WTC11 (cell line): ENCODE measurements around the gene SPTB. TPM values are rescaled to one million over a fixed set of nuclear protein-coding genes. Genes with fewer than 3 reads are reported as not detected.

Source experiments
- ATAC-seq: fragments of 200-7000 bp; cut with Tn5 transposase; 2 replicates; pipeline ENCODE4 v1.10.0; 2021; ENCODE audit warnings: mild to moderate bottlenecking, moderate library complexity
- CTCF ChIA-PET: fragments of 300-600 bp; sonication (Branson Sonifier 250); formaldehyde crosslinking; loops from one replicate; lab custom pipeline; 2021; ENCODE audit warnings: antibody characterized with exemption; lab: Charles Lee
- POLR2A ChIA-PET: fragments of 350-600 bp; sonication (Branson Sonifier 250); formaldehyde crosslinking; loops from one replicate; lab custom pipeline; 2021; ENCODE audit warnings: antibody characterized with exemption; lab: Charles Lee
- DNase-seq: peaks from one replicate; pipeline ENCODE4 v3.0.0; 2021; ENCODE audit warnings: low spot score
- H3K27ac Mint-ChIP-seq: 2 replicates; pipeline ENCODE4 v1.8.0; 2021; ENCODE audit warnings: mixed read lengths
- H3K27me3 Mint-ChIP-seq: 2 replicates; pipeline ENCODE4 v1.8.0; 2021; ENCODE audit warnings: low read depth, mild to moderate bottlenecking, moderate library complexity, mixed read lengths
- H3K36me3 Mint-ChIP-seq: 2 replicates; pipeline ENCODE4 v1.8.0; 2021; ENCODE audit warnings: mixed read lengths
- H3K4me1 Mint-ChIP-seq: 2 replicates; pipeline ENCODE4 v1.8.0; 2022; ENCODE audit warnings: mixed read lengths
- H3K4me3 Mint-ChIP-seq: 2 replicates; pipeline ENCODE4 v1.8.0; 2021; ENCODE audit warnings: mild to moderate bottlenecking, moderate library complexity, mixed read lengths
- H3K9me3 Mint-ChIP-seq: 2 replicates; pipeline ENCODE4 v1.8.0; 2021; ENCODE audit warnings: mixed read lengths
- ARID4B ChIP-seq: sonication (generic); formaldehyde crosslinking; IDR thresholded peaks from 2 replicates; pipeline ENCODE4 v1.8.0; 2023; ENCODE audit warnings: missing genetic modification reagents, mild to moderate bottlenecking, borderline replicate concordance
- ATF1 ChIP-seq: sonication (generic); formaldehyde crosslinking; IDR thresholded peaks from 2 replicates; pipeline ENCODE4 v1.8.1; 2023; ENCODE audit warnings: mild to moderate bottlenecking, moderate library complexity, missing genetic modification reagents
- ATF2 ChIP-seq: sonication (generic); formaldehyde crosslinking; IDR thresholded peaks from 2 replicates; pipeline ENCODE4 v1.8.1; 2022; ENCODE audit warnings: low read depth, missing genetic modification reagents, borderline replicate concordance
- CBFB ChIP-seq: sonication (generic); formaldehyde crosslinking; IDR thresholded peaks from 2 replicates; pipeline ENCODE4 v1.8.1; 2022; ENCODE audit warnings: mild to moderate bottlenecking, low read depth, missing genetic modification reagents
- CREM ChIP-seq: sonication (generic); formaldehyde crosslinking; IDR thresholded peaks from 2 replicates; pipeline ENCODE4 v1.8.1; 2022; ENCODE audit warnings: mild to moderate bottlenecking, missing genetic modification reagents, moderate library complexity
- EMX1 ChIP-seq: fragments of 250-450 bp; sonication (Bioruptor Pico); IDR thresholded peaks from 2 replicates; pipeline ENCODE4 v1.8.0; 2021; ENCODE audit warnings: mild to moderate bottlenecking
- GRHL2 ChIP-seq: fragments of 250-450 bp; sonication (Bioruptor Pico); IDR thresholded peaks from 2 replicates; pipeline ENCODE4 v1.8.0; 2022; ENCODE audit warnings: mild to moderate bottlenecking, moderate library complexity; ENCODE audit not compliant: insufficient replicate concordance, severe bottlenecking
- IRF2 ChIP-seq: sonication (generic); formaldehyde crosslinking; IDR thresholded peaks from 2 replicates; pipeline ENCODE4 v1.8.0; 2022; ENCODE audit warnings: low read depth, missing genetic modification reagents, borderline replicate concordance
- NR1H2 ChIP-seq: sonication (generic); formaldehyde crosslinking; IDR thresholded peaks from 2 replicates; pipeline ENCODE4 v1.9.0; 2021; ENCODE audit warnings: mild to moderate bottlenecking, moderate library complexity, missing genetic modification reagents
- PREB ChIP-seq: sonication (generic); formaldehyde crosslinking; IDR thresholded peaks from 2 replicates; pipeline ENCODE4 v1.8.1; 2022; ENCODE audit warnings: mild to moderate bottlenecking, missing genetic modification reagents, moderate library complexity, borderline replicate concordance
- PRRX2 ChIP-seq: fragments of 250-450 bp; sonication (Bioruptor Pico); IDR thresholded peaks from 2 replicates; pipeline ENCODE4 v1.8.0; 2021; ENCODE audit warnings: mild to moderate bottlenecking
- RORB ChIP-seq: fragments of 250-450 bp; sonication (Bioruptor Pico); IDR thresholded peaks from 2 replicates; pipeline ENCODE4 v1.9.0; 2021; ENCODE audit warnings: mild to moderate bottlenecking
- ZNF232 ChIP-seq: sonication (generic); formaldehyde crosslinking; IDR thresholded peaks from 2 replicates; pipeline ENCODE4 v1.8.0; 2022; ENCODE audit warnings: mild to moderate bottlenecking, missing genetic modification reagents
- ZNF263 ChIP-seq: sonication (generic); formaldehyde crosslinking; IDR thresholded peaks from 2 replicates; pipeline ENCODE4 v1.8.1; 2022; ENCODE audit warnings: low read depth, mild to moderate bottlenecking, moderate library complexity, missing genetic modification reagents
- ZNF281 ChIP-seq: sonication (generic); formaldehyde crosslinking; IDR thresholded peaks from 2 replicates; pipeline ENCODE4 v1.8.0; 2023; ENCODE audit warnings: mild to moderate bottlenecking, missing genetic modification reagents
- ZNF425 ChIP-seq: fragments of 250-450 bp; sonication (Bioruptor Pico); conservative IDR thresholded peaks from 2 replicates; pipeline ENCODE4 v1.9.0; 2021; ENCODE audit warnings: mild to moderate bottlenecking
- ZNF532 ChIP-seq: fragments of 250-450 bp; sonication (Bioruptor Pico); IDR thresholded peaks from 2 replicates; pipeline ENCODE4 v1.9.0; 2021; ENCODE audit warnings: mild to moderate bottlenecking, borderline replicate concordance
- total RNA-seq: library from RNA; stranded (reverse); gene quantifications from 3 replicates; pipeline ENCODE4 v1.2.3, GENCODE V29; 2021

SPTB gene
- total RNA-seq, 1 experiment from 2014 or later, result 3.2 TPM

DNA sequence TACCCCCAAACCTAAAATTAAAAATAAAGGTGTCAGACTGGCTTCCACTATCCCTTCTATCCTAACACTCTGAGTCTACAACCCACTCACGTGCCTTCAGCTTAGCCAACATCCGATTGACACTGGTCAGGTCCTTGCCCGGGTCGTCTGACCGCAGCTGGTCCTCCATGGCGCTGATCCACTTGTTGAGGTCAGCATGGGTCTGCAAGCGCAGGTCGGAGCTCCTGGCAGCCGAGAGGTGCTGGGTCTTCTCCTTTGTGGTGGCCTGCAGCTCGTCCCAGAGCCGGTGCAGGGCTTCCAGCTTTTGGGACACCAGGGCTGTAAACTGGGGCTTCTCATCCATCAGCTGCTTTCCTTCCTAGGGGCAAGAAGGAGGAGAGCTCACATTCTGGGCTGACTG lies 97.5 kb downstream of the SPTB start:
- no peak overlapping the region for H3K4me3 Mint-ChIP-seq
- H3K27ac Mint-ChIP-seq, result no peak overlapping the region
- no peaks in the 10 kb centered on the region for H3K4me1 Mint-ChIP-seq
- no peak for DNase-seq
- POLR2A ChIA-PET, result no interaction called here
- H3K36me3 Mint-ChIP-seq, result no peaks in the 10 kb centered on the region
- no peak for ATAC-seq
- CTCF ChIA-PET, result interaction anchor here (0.6 to 2.1 kb wide), 6 partner anchors 10 to 194 kb away, joined by 3 to 10 read pairs (median 3); no protein-coding TSS in a partner anchor
- no peak for TF ChIP-seq ARID4B (CRISPR knock-in tag)
- TF ChIP-seq CREM (CRISPR knock-in tag), result no peak
- TF ChIP-seq ATF1 (CRISPR knock-in tag), result no peak
- no peak for TF ChIP-seq ZNF263 (CRISPR knock-in tag)
- TF ChIP-seq ZNF232 (CRISPR knock-in tag), result no peak
- no peak for TF ChIP-seq ZNF425 (CRISPR knock-in tag)
- TF ChIP-seq GRHL2 (CRISPR knock-in tag), result no peak
- no peak for TF ChIP-seq NR1H2 (CRISPR knock-in tag)
- no peak for TF ChIP-seq ZNF281 (CRISPR knock-in tag)
- no peak for TF ChIP-seq IRF2 (CRISPR knock-in tag)
- no peak for TF ChIP-seq PREB
- TF ChIP-seq ATF2, result no peak
- no peak for TF ChIP-seq CBFB (CRISPR knock-in tag)
- no peak for TF ChIP-seq ZNF532 (CRISPR knock-in tag)
- TF ChIP-seq RORB (CRISPR knock-in tag), result no peak
- no peak for TF ChIP-seq EMX1 (CRISPR knock-in tag)
- no peak for TF ChIP-seq PRRX2 (CRISPR knock-in tag)
- TF ChIP-seq, all 79 proteins: peak for 0
- Mint-ChIP-seq H3K27me3 (no peaks in the 10 kb centered on the region), H3K9me3 (no peaks in the 10 kb centered on the region)
